ENCODE data around the gene AK6. TPM values are rescaled to one million over a fixed set of nuclear protein-coding genes. Genes with fewer than 3 reads are reported as not detected.
A peak's percentile ranks its signal among the peaks of the same experiment; 100 is the strongest.

The AK6 gene
- 38.7 TPM for polyA plus RNA-seq (2013, experiment 1 of 2)
- 59.2 TPM for polyA plus RNA-seq (2013, experiment 2 of 2)

DNA sequence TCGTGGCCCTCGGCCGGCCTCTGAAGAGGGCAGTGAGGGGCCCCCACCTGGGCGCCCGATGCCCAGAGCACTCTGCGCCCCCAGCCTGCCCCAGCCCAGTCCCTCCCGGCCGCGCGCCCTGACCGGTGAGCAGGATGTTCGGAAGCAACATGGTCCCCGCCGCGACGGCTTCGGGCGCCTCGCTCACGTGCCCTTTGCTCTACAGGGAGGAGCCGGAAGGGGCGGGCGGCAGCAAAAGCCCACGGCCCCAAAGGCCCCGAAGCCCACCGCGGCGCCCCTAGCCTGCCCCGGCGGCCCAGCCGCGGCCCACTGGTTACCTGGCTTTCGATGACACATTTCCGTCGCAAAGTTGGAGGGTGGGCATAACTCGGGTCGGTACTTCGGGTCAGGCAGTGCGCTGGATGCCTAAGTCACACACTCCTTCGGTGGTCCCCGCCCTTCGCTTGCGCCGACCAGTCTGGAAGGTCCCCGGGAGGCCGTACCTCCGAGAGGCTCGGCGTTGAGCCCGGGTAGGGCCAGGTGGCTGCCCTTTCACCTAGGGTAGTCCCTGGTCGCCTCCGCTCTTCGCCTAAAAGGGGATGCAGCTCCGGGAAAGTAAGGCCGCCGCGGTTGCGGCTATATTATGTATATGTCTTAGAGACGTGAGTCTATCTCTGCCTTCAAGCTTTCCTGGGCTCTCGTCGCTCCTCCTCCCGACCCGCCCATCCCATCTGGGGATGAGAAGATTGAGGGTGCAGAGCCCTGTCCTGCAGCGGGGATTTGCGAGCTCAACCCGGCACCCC, at the start of gene AK6, which contains the start of the genes RAD17 and TAF9:
Gene AK6, minus strand, starts transcription at position 181 of the 782 bp plus-strand sequence. Its CDS starts 30 bp downstream, at position 151.
Gene RAD17, plus strand, starts transcription at position 479 of the 782 bp plus-strand sequence. CDS start 2,391 bp downstream, outside the sequence.
Gene TAF9, minus strand, starts transcription at position 181 of the 782 bp plus-strand sequence. CDS start 3,783 bp downstream, outside the sequence.
- Histone ChIP-seq H3K4me3 (ENCODE audit: extremely low read depth, insufficient read depth, low read length, poor library complexity, severe bottlenecking) (peak within 1 kb of the TSS; percentile 79), H3K36me3 (ENCODE audit: control insufficient read depth, insufficient read depth, low read length) (peaks cover 32% of the 10 kb centered on the region), H3K9me3 (ENCODE audit: control insufficient read depth, low read length) (no peaks in the 10 kb centered on the region), H3K4me1 (ENCODE audit: control insufficient read depth, insufficient read depth, low read length, poor library complexity, severe bottlenecking) (peaks cover 2% of the 10 kb centered on the region), H3K27ac (ENCODE audit: low read depth, low read length, severe bottlenecking) (peak within 1 kb of the TSS; percentile 100)
- 0% methylated on average over 45 to 46 of the region's 66 CpGs for WGBS, 2 experiments (ENCODE audit: insufficient coverage in 2 of 2)

DNA sequence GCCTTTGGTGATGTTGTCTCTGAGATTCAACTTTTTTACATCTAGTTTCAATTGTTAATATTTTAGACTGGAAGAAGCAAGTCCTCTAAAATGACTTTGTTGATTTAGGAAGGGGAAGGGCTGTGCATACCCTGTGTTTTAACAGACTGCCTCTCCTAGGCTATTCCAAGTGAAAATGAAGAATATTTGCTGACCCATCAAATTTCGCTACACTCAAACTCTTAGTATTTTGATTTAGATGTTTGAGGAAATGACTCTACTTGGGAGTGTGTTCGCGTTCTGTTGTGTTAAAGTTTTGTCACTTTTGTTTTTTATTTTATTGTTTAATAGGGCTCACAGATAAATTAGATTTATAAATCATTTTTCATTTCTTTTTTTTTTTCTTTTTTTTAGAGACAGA, 49.2 kb upstream of the AK6 start:
- no CpG with 5 or more reads among the region's 3 CpGs for WGBS, 2 experiments (ENCODE audit: insufficient coverage in 2 of 2)
- Histone ChIP-seq H3K27ac (ENCODE audit: low read depth, low read length, severe bottlenecking) (no peak overlapping the region), H3K36me3 (ENCODE audit: control insufficient read depth, insufficient read depth, low read length) (peaks cover 15% of the 10 kb centered on the region), H3K4me3 (ENCODE audit: extremely low read depth, insufficient read depth, low read length, poor library complexity, severe bottlenecking) (no peak overlapping the region), H3K9me3 (ENCODE audit: control insufficient read depth, low read length) (no peaks in the 10 kb centered on the region), H3K4me1 (ENCODE audit: control insufficient read depth, insufficient read depth, low read length, poor library complexity, severe bottlenecking) (no peaks in the 10 kb centered on the region)

DNA sequence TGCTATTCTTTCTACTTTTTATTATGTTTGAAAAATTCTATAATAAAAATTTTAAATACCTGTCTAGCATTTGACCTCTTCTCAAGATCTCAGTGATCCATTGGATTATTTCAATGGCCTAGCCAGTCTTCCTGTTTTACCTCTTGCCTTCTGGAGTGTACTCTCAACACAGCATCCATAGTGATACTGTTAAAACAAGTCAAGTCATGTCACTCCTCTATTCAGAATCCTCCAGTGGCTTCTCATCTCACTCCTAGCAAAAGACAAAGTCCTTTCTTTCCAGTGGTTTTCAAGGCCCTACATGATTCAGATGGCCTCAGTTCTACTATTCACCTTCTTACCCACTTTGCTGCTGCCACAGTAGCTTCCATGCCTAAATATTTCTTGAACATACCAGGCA, 47.4 kb upstream of the AK6 start:
- H3K36me3 ChIP-seq (ENCODE audit: control insufficient read depth, insufficient read depth, low read length): peaks cover 21% of the 10 kb centered on the region
- H3K27ac ChIP-seq (ENCODE audit: low read depth, low read length, severe bottlenecking): no peak overlapping the region
- no peak overlapping the region for H3K4me3 ChIP-seq (ENCODE audit: extremely low read depth, insufficient read depth, low read length, poor library complexity, severe bottlenecking)
- H3K4me1 ChIP-seq (ENCODE audit: control insufficient read depth, insufficient read depth, low read length, poor library complexity, severe bottlenecking): no peaks in the 10 kb centered on the region
- H3K9me3 ChIP-seq (ENCODE audit: control insufficient read depth, low read length): no peaks in the 10 kb centered on the region

DNA sequence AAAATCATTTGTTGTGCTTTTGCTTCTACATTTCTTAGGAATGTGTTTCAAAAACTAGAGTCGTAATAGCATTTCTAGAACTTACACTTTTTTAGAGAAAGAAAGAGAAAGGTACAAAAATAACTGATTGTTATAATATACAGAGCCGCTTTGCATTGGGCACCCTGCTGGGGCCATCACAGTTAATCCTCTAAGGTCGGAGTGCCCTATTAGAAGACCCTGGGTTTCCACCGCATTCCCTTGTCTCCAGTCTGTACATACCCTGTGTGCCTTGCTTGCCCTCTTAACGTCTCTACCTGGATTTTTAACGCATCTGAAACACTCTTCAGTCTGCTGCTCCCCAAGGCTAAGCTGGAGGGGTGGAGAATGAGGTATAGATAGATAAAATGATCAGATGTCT, 46.9 kb upstream of the AK6 start:
- no peak overlapping the region for H3K27ac ChIP-seq (ENCODE audit: low read depth, low read length, severe bottlenecking)
- peak overlapping the region; percentile 56 for H3K4me3 ChIP-seq (ENCODE audit: extremely low read depth, insufficient read depth, low read length, poor library complexity, severe bottlenecking)
- H3K4me1 ChIP-seq (ENCODE audit: control insufficient read depth, insufficient read depth, low read length, poor library complexity, severe bottlenecking): no peaks in the 10 kb centered on the region
- no peaks in the 10 kb centered on the region for H3K9me3 ChIP-seq (ENCODE audit: control insufficient read depth, low read length)
- WGBS, 2 experiments (ENCODE audit: insufficient coverage in 2 of 2): 51 to 59% methylated on average over 3 to 4 of the region's 6 CpGs
- peaks cover 26% of the 10 kb centered on the region for H3K36me3 ChIP-seq (ENCODE audit: control insufficient read depth, insufficient read depth, low read length)

DNA sequence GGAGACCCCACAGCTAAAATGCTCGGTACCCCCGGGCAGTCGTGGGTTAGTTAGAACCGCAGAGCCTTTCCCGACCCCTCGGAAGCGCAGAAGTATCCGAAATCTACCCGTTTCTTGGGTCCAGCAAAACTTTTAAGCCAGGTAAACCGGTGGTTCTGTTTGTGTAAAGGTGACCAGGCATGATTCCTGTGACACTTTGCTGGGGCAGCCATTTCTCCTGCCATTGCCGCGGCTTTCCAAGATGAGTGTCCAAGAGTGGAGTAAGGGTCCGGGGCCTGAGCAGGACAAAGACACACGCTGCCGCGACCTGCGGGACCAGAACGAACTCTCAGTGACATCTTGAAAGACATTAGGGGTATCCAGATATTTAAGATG, 46.3 kb upstream of the AK6 start:
- 8 to 10% methylated on average over 10 to 13 of the region's 18 CpGs for WGBS, 2 experiments (ENCODE audit: insufficient coverage in 2 of 2)
- no peak overlapping the region for H3K27ac ChIP-seq (ENCODE audit: low read depth, low read length, severe bottlenecking)
- no peaks in the 10 kb centered on the region for H3K4me1 ChIP-seq (ENCODE audit: control insufficient read depth, insufficient read depth, low read length, poor library complexity, severe bottlenecking)
- no peaks in the 10 kb centered on the region for H3K9me3 ChIP-seq (ENCODE audit: control insufficient read depth, low read length)
- peak overlapping the region; percentile 56 for H3K4me3 ChIP-seq (ENCODE audit: extremely low read depth, insufficient read depth, low read length, poor library complexity, severe bottlenecking)
- H3K36me3 ChIP-seq (ENCODE audit: control insufficient read depth, insufficient read depth, low read length): peaks cover 31% of the 10 kb centered on the region

DNA sequence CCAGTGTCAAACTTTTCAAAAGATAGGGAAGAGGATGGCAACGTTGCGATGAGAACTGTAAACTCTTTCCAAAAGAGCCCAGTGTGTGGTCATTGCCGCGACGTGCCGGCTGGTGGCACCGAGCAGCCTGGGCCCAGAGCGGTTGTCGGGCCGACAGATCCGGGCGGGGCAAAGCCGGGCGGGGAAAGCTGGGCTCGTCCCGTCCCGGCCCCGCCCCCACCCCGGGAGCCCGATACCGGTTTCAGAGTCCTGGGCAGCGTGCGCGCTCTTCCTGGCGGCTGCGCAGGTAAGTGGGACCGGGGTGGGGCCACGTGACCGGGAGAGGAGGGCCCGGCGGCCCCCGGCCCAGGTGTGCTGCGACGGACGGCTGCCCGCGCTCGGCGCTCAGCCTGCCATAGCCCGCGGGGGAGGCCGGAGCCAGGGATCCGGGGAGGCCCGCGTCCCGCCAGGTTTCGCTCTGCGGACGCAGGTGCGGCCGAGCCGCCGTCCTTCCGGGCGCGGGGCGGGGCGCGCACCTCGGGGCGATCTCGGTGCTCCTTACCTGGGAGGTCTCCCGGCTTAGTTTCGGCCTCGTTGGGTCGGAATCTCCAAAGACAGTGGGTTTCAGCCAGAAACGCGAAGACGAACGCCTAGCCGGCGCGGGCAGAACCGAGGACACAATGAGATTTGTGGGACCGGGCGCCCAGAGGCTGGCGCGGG, 45.7 kb upstream of the AK6 start, which contains the start of gene MARVELD2:
Gene MARVELD2, plus strand, starts transcription at position 232 of the 699 bp plus-strand sequence. CDS start 4,270 bp downstream, outside the sequence.
- H3K36me3 ChIP-seq (ENCODE audit: control insufficient read depth, insufficient read depth, low read length): peaks cover 37% of the 10 kb centered on the region
- WGBS, 2 experiments (ENCODE audit: insufficient coverage in 2 of 2): 3 to 4% methylated on average over 57 to 76 of the region's 78 CpGs
- no peaks in the 10 kb centered on the region for H3K4me1 ChIP-seq (ENCODE audit: control insufficient read depth, insufficient read depth, low read length, poor library complexity, severe bottlenecking)
- peak within 1 kb of the TSS; percentile 56 for H3K4me3 ChIP-seq (ENCODE audit: extremely low read depth, insufficient read depth, low read length, poor library complexity, severe bottlenecking)
- H3K27ac ChIP-seq (ENCODE audit: low read depth, low read length, severe bottlenecking): no peak within 1 kb of the TSS
- H3K9me3 ChIP-seq (ENCODE audit: control insufficient read depth, low read length): no peaks in the 10 kb centered on the region

DNA sequence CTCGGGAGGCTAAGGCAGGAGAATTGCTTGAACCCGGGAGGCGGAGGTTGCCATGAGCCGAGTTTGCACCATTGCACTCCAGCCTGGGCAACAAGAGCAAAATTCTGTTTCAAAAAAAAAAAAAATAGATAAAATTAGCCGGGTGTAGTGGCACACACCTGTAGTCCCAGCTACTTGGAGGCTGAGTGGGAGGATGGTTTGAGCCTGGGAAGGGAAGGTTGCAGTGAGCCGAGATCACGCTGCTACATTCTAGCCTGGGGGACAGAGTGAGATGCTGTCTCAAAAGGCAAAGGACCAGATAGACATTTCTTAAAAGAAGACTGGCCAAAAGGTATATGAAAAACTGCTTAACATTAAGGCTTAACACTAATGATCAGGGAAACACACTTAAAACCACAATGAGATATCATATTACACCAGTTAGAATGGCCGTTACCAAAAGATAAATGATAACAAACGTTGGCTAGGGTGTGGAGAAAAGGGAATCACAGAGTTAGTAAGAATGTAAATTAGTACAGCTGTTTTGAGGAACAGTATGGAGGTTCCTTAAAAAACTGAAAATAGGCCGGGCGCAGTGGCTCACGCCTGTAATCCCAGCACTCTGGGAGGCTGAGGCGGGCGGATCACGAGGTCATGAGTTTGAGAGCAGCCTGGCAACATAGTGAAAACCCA, 35.5 kb upstream of the AK6 start:
- Histone ChIP-seq H3K4me1 (ENCODE audit: control insufficient read depth, insufficient read depth, low read length, poor library complexity, severe bottlenecking) (no peaks in the 10 kb centered on the region), H3K27ac (ENCODE audit: low read depth, low read length, severe bottlenecking) (no peak overlapping the region), H3K4me3 (ENCODE audit: extremely low read depth, insufficient read depth, low read length, poor library complexity, severe bottlenecking) (no peak overlapping the region), H3K9me3 (ENCODE audit: control insufficient read depth, low read length) (no peaks in the 10 kb centered on the region), H3K36me3 (ENCODE audit: control insufficient read depth, insufficient read depth, low read length) (peaks cover 71% of the 10 kb centered on the region)
- WGBS, 2 experiments (ENCODE audit: insufficient coverage in 2 of 2): 93 to 98% methylated on average over 10 to 15 of the region's 15 CpGs

DNA sequence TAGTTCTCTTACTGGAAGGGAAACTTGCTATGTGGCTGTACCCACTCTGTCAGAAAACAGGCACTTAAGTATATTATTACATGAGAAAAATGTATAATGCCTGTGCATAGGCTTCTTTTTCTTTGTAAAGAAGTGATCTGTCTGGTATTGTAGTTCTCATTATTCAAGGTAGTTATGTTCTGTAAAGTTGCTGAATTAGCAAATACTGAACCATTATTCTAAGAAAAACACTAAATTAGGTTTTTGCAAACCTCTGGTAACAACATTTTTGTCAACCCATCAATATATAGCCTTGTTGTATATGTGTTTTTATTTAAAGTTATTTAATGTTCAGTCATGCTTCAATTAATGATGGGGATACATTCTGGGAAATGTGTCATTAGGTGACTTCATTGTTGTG, 9.1 kb upstream of the AK6 start:
- peaks cover 60% of the 10 kb centered on the region for H3K36me3 ChIP-seq (ENCODE audit: control insufficient read depth, insufficient read depth, low read length)

DNA sequence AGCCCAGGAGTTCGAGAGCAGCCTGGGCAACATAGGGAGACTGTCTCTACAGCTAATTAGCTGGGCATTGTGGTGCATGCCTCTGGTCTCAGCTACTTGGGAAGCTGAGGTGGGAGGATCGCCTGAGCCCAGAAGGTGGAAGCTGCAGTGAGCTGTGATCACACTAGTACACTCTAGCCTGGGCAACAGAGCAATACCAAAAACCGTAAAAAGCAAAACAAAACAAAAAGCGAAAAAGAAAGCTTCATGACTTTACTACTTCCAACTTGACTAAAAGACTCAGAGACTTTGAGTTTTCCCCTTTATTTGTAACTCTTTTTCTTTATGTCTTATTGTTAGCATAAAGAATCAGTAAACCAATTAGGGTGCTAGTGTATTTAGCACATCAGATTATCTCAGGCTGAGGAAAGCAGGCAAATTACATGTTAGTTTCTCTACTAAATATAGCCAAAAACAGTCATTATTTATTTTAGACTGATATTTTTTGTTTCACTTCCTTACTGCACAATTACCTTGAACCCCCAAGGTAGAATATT, 5.7 kb upstream of the AK6 start:
- Histone ChIP-seq H3K4me1 (ENCODE audit: control insufficient read depth, insufficient read depth, low read length, poor library complexity, severe bottlenecking) (no peaks in the 10 kb centered on the region), H3K4me3 (ENCODE audit: extremely low read depth, insufficient read depth, low read length, poor library complexity, severe bottlenecking) (no peak overlapping the region), H3K36me3 (ENCODE audit: control insufficient read depth, insufficient read depth, low read length) (peaks cover 29% of the 10 kb centered on the region), H3K27ac (ENCODE audit: low read depth, low read length, severe bottlenecking) (no peak overlapping the region), H3K9me3 (ENCODE audit: control insufficient read depth, low read length) (no peaks in the 10 kb centered on the region)
- 100% methylated on average over 1 to 4 of the region's 4 CpGs for WGBS, 2 experiments (ENCODE audit: insufficient coverage in 2 of 2)

More for the DNA sequence above, 9.1 kb upstream of the AK6 start:
- Histone ChIP-seq H3K9me3 (ENCODE audit: control insufficient read depth, low read length) (no peaks in the 10 kb centered on the region), H3K4me3 (ENCODE audit: extremely low read depth, insufficient read depth, low read length, poor library complexity, severe bottlenecking) (no peak overlapping the region), H3K4me1 (ENCODE audit: control insufficient read depth, insufficient read depth, low read length, poor library complexity, severe bottlenecking) (no peaks in the 10 kb centered on the region), H3K27ac (ENCODE audit: low read depth, low read length, severe bottlenecking) (no peak overlapping the region)

DNA sequence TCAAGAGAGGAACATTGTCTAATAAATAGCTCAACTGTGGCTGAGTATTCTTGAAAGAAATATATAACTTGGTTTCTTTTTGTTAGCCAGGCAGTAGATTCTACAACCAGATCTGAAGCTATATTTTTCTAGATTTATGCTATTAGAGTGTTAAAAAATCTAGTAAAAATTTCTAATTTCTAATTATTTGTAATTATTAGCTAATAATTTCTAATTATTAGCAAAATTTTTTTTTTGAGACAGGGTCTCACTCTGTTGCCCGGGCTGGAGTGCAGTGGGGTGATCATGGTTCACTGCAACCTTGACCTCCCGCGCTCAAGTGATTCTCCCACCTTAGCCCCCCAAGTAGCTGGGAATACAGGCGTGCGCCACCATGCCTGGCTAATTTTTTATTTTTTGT, 3.1 kb upstream of the AK6 start:
- H3K4me3 ChIP-seq (ENCODE audit: extremely low read depth, insufficient read depth, low read length, poor library complexity, severe bottlenecking): no peak overlapping the region
- H3K9me3 ChIP-seq (ENCODE audit: control insufficient read depth, low read length): no peaks in the 10 kb centered on the region
- peaks cover 2% of the 10 kb centered on the region for H3K4me1 ChIP-seq (ENCODE audit: control insufficient read depth, insufficient read depth, low read length, poor library complexity, severe bottlenecking)
- 100% methylated on average over 2 to 3 of the region's 5 CpGs for WGBS, 2 experiments (ENCODE audit: insufficient coverage in 2 of 2)
- H3K36me3 ChIP-seq (ENCODE audit: control insufficient read depth, insufficient read depth, low read length): peaks cover 26% of the 10 kb centered on the region
- no peak overlapping the region for H3K27ac ChIP-seq (ENCODE audit: low read depth, low read length, severe bottlenecking)
